HepG2 (cell line): ENCODE results near the gene FBXO10. TPM values are rescaled to one million over a fixed set of nuclear protein-coding genes. Genes with fewer than 3 reads are reported as not detected.
A peak's percentile ranks its signal among the peaks of the same experiment; 100 is the strongest.

Source experiments
- CEBPB ChIP-seq: IDR thresholded peaks from 2 replicates; pipeline ENCODE4 v1.6.1; 2011; ENCODE audit warnings: low read depth, low read length, improper control_type of control experiment, borderline replicate concordance
- DNMT1 ChIP-seq: sonication (generic); formaldehyde crosslinking; IDR thresholded peaks from 2 replicates; pipeline ENCODE4 v1.5.1; 2020; ENCODE audit warnings: mild to moderate bottlenecking, missing genetic modification reagents
- EHMT2 ChIP-seq: fragments of 200-600 bp; sonication (generic); IDR thresholded peaks from 2 replicates; pipeline ENCODE4 v1.7.0; 2017; ENCODE audit warnings: antibody characterized with exemption, low read depth, low read length, borderline replicate concordance
- GABPB1 ChIP-seq: IDR thresholded peaks from 2 replicates; pipeline ENCODE4 v1.6.1; 2016; ENCODE audit warnings: mild to moderate bottlenecking, missing genetic modification reagents, moderate library complexity, missing compliant biosample characterization
- GLI4 ChIP-seq: sonication (generic); formaldehyde crosslinking; IDR thresholded peaks from 2 replicates; pipeline ENCODE4 v1.5.1; 2020; ENCODE audit warnings: missing genetic modification reagents, mild to moderate bottlenecking, moderate library complexity, borderline replicate concordance
- HOXA3 ChIP-seq: sonication (generic); formaldehyde crosslinking; IDR thresholded peaks from 2 replicates; pipeline ENCODE4 v1.5.0; 2020; ENCODE audit warnings: missing genetic modification reagents
- IKZF4 ChIP-seq: sonication (generic); formaldehyde crosslinking; IDR thresholded peaks from 2 replicates; pipeline ENCODE4 v1.5.1; 2020; ENCODE audit warnings: borderline replicate concordance, mild to moderate bottlenecking, low read depth, missing genetic modification reagents; ENCODE audit errors: not compliant biosample characterization
- KAT7 ChIP-seq: IDR thresholded peaks from 2 replicates; pipeline ENCODE4 v1.6.1; 2018; ENCODE audit warnings: borderline replicate concordance, missing compliant biosample characterization
- MED13 ChIP-seq: sonication (generic); formaldehyde crosslinking; IDR thresholded peaks from 2 replicates; pipeline ENCODE4 v1.5.0; 2020; ENCODE audit warnings: missing genetic modification reagents
- MXI1 ChIP-seq: IDR thresholded peaks from 3 replicates; pipeline ENCODE4 v1.6.1; 2012; ENCODE audit warnings: low read depth, low read length, inconsistent platforms, borderline replicate concordance
- REPIN1 ChIP-seq: sonication (generic); formaldehyde crosslinking; IDR thresholded peaks from 2 replicates; pipeline ENCODE4 v1.8.0; 2022; ENCODE audit warnings: missing genetic modification reagents, low read depth, mild to moderate bottlenecking, borderline replicate concordance
- REST ChIP-seq, 2 experiments: IDR thresholded peaks; 2 replicates each; pipeline ENCODE4 v1.6.1; 2011 to 2012; ENCODE audit warnings: low read length in 2 of 2, borderline replicate concordance in 1 of 2, low read depth in 1 of 2, mild to moderate bottlenecking in 1 of 2, moderate library complexity in 1 of 2
- TARDBP ChIP-seq: sonication (generic); formaldehyde crosslinking; IDR thresholded peaks from 2 replicates; pipeline ENCODE4 v1.8.0; 2022; ENCODE audit warnings: mild to moderate bottlenecking, missing genetic modification reagents
- U2AF2 ChIP-seq: fragments of 200-400 bp; formaldehyde crosslinking; IDR thresholded peaks from 2 replicates; pipeline ENCODE4 v1.6.1; 2017; ENCODE audit warnings: low read depth, mild to moderate bottlenecking, low read length
- YEATS2 ChIP-seq: sonication (generic); formaldehyde crosslinking; IDR thresholded peaks from 2 replicates; pipeline ENCODE4 v1.4.0; 2020; ENCODE audit warnings: missing genetic modification reagents, borderline replicate concordance
- ZBTB3 ChIP-seq: sonication (generic); formaldehyde crosslinking; IDR thresholded peaks from 2 replicates; pipeline ENCODE4 v1.4.0; 2020; ENCODE audit warnings: low read depth, mild to moderate bottlenecking, moderate library complexity, missing genetic modification reagents, borderline replicate concordance
- ZBTB38 ChIP-seq: sonication (generic); formaldehyde crosslinking; IDR thresholded peaks from 2 replicates; pipeline ENCODE4 v1.5.1; 2020; ENCODE audit warnings: mild to moderate bottlenecking, missing genetic modification reagents
- ZFP36 ChIP-seq: fragments of 150-350 bp; IDR thresholded peaks from 2 replicates; pipeline ENCODE4 v1.6.1; 2018; ENCODE audit warnings: borderline replicate concordance, low read length, low read depth; ENCODE audit not compliant: partially characterized antibody
- ZKSCAN1 ChIP-seq: fragments of 150-350 bp; IDR thresholded peaks from 2 replicates; pipeline ENCODE4 v1.6.1; 2014; ENCODE audit warnings: low read length
- ZNF253 ChIP-seq: sonication (generic); formaldehyde crosslinking; IDR thresholded peaks from 2 replicates; pipeline ENCODE4 v1.8.0; 2022; ENCODE audit warnings: mild to moderate bottlenecking, missing genetic modification reagents, borderline replicate concordance
- ZNF333 ChIP-seq: sonication (generic); formaldehyde crosslinking; IDR thresholded peaks from 2 replicates; pipeline ENCODE4 v1.4.0; 2020; ENCODE audit warnings: mild to moderate bottlenecking, missing genetic modification reagents, borderline replicate concordance
- ZNF549 ChIP-seq: sonication (generic); formaldehyde crosslinking; IDR thresholded peaks from 2 replicates; pipeline ENCODE4 v1.5.0; 2020; ENCODE audit warnings: missing genetic modification reagents
- ZNF792 ChIP-seq: IDR thresholded peaks from 2 replicates; pipeline ENCODE4 v1.6.1; 2016
- ZSCAN21 ChIP-seq: sonication (generic); formaldehyde crosslinking; IDR thresholded peaks from 2 replicates; pipeline ENCODE4 v1.8.0; 2022; ENCODE audit warnings: mild to moderate bottlenecking, missing genetic modification reagents, moderate library complexity, borderline replicate concordance
- ZSCAN9 ChIP-seq: IDR thresholded peaks from 2 replicates; pipeline ENCODE4 v1.6.1; 2016; ENCODE audit warnings: borderline replicate concordance
- polyA plus RNA-seq, 8 experiments: library from polyadenylated mRNA; depleted of rRNA in 3 of 8; stranded (reverse) in 7 of 8; unstranded in 1 of 8; fragments of >200 nt; fragmentation: Illumina TruSeq in 4 of 8; extraction: Trizol in 4 of 8; gene quantifications; 2 replicates each; pipeline versions ENCODE4 v1.2.1 to v1.2.3, GENCODE V29; 2011 to 2016; ENCODE audit warnings: low read depth in 4 of 8, missing spikeins in 1 of 8, mixed read lengths in 1 of 8; ENCODE audit not compliant: insufficient read depth in 1 of 8
- total RNA-seq, 5 experiments: library from RNA; depleted of rRNA; stranded (reverse); fragments of >200 nt; fragmentation: Illumina TruSeq; extraction: Trizol; gene quantifications; 2 replicates each; pipeline ENCODE4 v1.2.3, GENCODE V29; 2016; ENCODE audit warnings: low read depth in 1 of 5
- TF ChIP-seq, protein P1 (sequence below): sonication (generic); formaldehyde crosslinking; IDR thresholded peaks from 2 replicates; pipeline ENCODE4 v1.4.0; 2020; ENCODE audit warnings: mild to moderate bottlenecking, missing genetic modification reagents

Gene FBXO10
- total and polyA plus RNA-seq, 2 of the 13 experiments (the other 11 are each of a cell fraction or from before 2014, with no cell fraction given), result 3.1 to 5.1 TPM

DNA sequence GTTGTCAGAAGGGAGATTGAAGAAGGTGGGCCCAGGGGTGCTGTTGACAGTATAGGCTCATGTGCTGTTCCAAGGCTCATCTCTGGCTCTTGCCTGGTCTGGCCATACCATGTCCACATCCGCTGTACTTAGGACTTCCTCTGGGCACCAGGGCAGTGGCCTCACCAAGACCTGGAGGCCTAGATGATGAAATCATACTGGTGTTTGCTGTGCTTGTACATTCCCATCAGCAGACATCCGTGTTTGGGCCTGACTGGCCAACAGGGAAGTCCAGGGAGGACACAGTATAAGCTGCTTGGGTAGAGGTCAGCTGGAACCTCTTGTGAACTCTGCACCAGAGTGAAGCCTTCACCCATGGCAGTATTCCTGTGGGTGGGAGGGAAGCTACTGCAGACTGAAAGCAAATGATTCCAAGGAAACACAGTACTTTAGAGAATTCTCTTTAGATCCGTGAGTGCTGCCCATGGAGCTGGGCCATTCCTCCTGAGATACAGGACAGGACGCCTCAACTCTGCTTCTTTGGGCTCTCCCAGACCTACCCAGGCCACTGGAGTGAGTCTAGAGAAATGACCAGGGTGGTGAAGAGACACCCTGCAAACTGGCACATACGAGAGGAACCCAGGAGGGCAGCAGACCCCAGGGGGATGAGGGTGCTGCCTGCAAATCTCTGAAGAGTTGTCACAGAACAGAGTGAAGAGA, 67.9 kb downstream of the FBXO10 start (continued):
- TF ChIP-seq MXI1, result peak; percentile 73; the same call in 1 of the 3 replicates
- peak; percentile 24; the same call in 1 of the 2 replicates for TF ChIP-seq KAT7
- no peak for TF ChIP-seq IKZF4 (CRISPR knock-in tag)
- TF ChIP-seq ZBTB38 (CRISPR knock-in tag), result peak; percentile 87
- TF ChIP-seq CEBPB, result peak; percentile 96
- TF ChIP-seq ZSCAN9 (CRISPR knock-in tag), result peak; percentile 67; the same call in 1 of the 2 replicates
- TF ChIP-seq ZNF792 (CRISPR knock-in tag), result peak; percentile 94; the same call in 1 of the 2 replicates
- TF ChIP-seq REST (IDR thresholded peaks at IDR 0.05; ENCODE audit: borderline replicate concordance in 1 of 2, low read depth in 1 of 2, low read length in 2 of 2), result 0 out of 4 replicates have a peak, but pooled peaks of 1 of the 2 experiments have one; percentile 24
- TF ChIP-seq ZSCAN21 (CRISPR knock-in tag), result peak; percentile 85; the same call in 1 of the 2 replicates
- peak; percentile 93 for TF ChIP-seq TARDBP (CRISPR knock-in tag)
- TF ChIP-seq ZNF253 (CRISPR knock-in tag), result no peak
- TF ChIP-seq, protein P1, sequence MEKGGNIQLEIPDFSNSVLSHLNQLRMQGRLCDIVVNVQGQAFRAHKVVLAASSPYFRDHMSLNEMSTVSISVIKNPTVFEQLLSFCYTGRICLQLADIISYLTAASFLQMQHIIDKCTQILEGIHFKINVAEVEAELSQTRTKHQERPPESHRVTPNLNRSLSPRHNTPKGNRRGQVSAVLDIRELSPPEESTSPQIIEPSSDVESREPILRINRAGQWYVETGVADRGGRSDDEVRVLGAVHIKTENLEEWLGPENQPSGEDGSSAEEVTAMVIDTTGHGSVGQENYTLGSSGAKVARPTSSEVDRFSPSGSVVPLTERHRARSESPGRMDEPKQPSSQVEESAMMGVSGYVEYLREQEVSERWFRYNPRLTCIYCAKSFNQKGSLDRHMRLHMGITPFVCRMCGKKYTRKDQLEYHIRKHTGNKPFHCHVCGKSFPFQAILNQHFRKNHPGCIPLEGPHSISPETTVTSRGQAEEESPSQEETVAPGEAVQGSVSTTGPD (CRISPR knock-in tag), result peak; percentile 98
- TF ChIP-seq ZNF333, result no peak
- no peak for TF ChIP-seq U2AF2
- no peak for TF ChIP-seq GLI4 (CRISPR knock-in tag)
- peak; percentile 56 for TF ChIP-seq ZKSCAN1
- TF ChIP-seq EHMT2, result 0 out of 2 replicates have a peak, but pooled peaks have one; percentile 29
- peak; percentile 98 for TF ChIP-seq REPIN1 (CRISPR knock-in tag)
- peak; percentile 77; the same call in 1 of the 2 replicates for TF ChIP-seq MED13 (CRISPR knock-in tag)
- TF ChIP-seq HOXA3, result peak; percentile 90
- no peak for TF ChIP-seq ZFP36
- no peak for TF ChIP-seq DNMT1 (CRISPR knock-in tag)
- peak; percentile 57; the same call in 1 of the 2 replicates for TF ChIP-seq YEATS2 (CRISPR knock-in tag)
- peak; percentile 79; the same call in 1 of the 2 replicates for TF ChIP-seq ZBTB3 (CRISPR knock-in tag)
- TF ChIP-seq ZNF549 (CRISPR knock-in tag), result no peak
- peak; percentile 76 for TF ChIP-seq GABPB1 (CRISPR knock-in tag)
